ENCODE measurements around the gene RPL18.
"Not testable (repeated sequence)": the region's sequence is repeated elsewhere in the genome, so short reads cannot be mapped to it uniquely, and the experiment has no call there.

RPL18 gene

GRCh38 chr19:48618916-48619691 is at the start of gene RPL18, which contains the start of gene SPHK2:
TSS of gene RPL18 (minus strand) at chr19:48619178. CDS start at chr19:48619143, 35 bp downstream.
TSS of gene SPHK2 (plus strand) at chr19:48619506. CDS start at chr19:48620515, 1,009 bp downstream.
- peak; percentile 98 for DNase-seq (ENCODE audit: low spot score)

- DNase-seq (ENCODE audit: low spot score): no peak
Measured at GRCh38 chr19:48668761-48669160, 49.8 kb upstream of the RPL18 start.

GRCh38 chr19:48668332-48668731 is 49.4 kb upstream of the RPL18 start:
- no peak for DNase-seq (ENCODE audit: low spot score)

- no peak for DNase-seq (ENCODE audit: low spot score)
Measured at GRCh38 chr19:48665786-48666185, 46.8 kb upstream of the RPL18 start.

- DNase-seq (ENCODE audit: low spot score): no peak
Measured at GRCh38 chr19:48664476-48664875, 45.5 kb upstream of the RPL18 start.

GRCh38 chr19:48663667-48664066 is 44.7 kb upstream of the RPL18 start:
- no peak for DNase-seq (ENCODE audit: low spot score)

- DNase-seq (ENCODE audit: low spot score): no peak
Measured at GRCh38 chr19:48661711-48662090, 42.7 kb upstream of the RPL18 start.

- peak; percentile 86 for DNase-seq (ENCODE audit: low spot score)
Measured at GRCh38 chr19:48660852-48661710, 42.1 kb upstream of the RPL18 start.

- DNase-seq (ENCODE audit: low spot score): no peak
Measured at GRCh38 chr19:48659768-48660167, 40.8 kb upstream of the RPL18 start.

GRCh38 chr19:48658483-48658882 is 39.5 kb upstream of the RPL18 start:
- no peak for DNase-seq (ENCODE audit: low spot score)

- DNase-seq (ENCODE audit: low spot score): not testable (repeated sequence)
Measured at GRCh38 chr19:48657828-48658227, 38.9 kb upstream of the RPL18 start.

- no peak for DNase-seq (ENCODE audit: low spot score)
Measured at GRCh38 chr19:48656840-48657474, 38.0 kb upstream of the RPL18 start.

- DNase-seq (ENCODE audit: low spot score): no peak
Measured at GRCh38 chr19:48654299-48655059, 35.5 kb upstream of the RPL18 start.

GRCh38 chr19:48651683-48652048 is 32.7 kb upstream of the RPL18 start:
- no peak for DNase-seq (ENCODE audit: low spot score)

- no peak for DNase-seq (ENCODE audit: low spot score)
Measured at GRCh38 chr19:48650974-48651682, 32.1 kb upstream of the RPL18 start.

GRCh38 chr19:48648134-48648533 is 29.2 kb upstream of the RPL18 start:
- DNase-seq (ENCODE audit: low spot score): no peak

- DNase-seq (ENCODE audit: low spot score): no peak
Measured at GRCh38 chr19:48646722-48647216, 27.8 kb upstream of the RPL18 start.

- peak; percentile 67 for DNase-seq (ENCODE audit: low spot score)
Measured at GRCh38 chr19:48646001-48646721, 27.2 kb upstream of the RPL18 start, which contains the start of gene CA11. TSS of gene CA11 (minus strand) at chr19:48646187. CDS start at chr19:48645632, 555 bp downstream.

GRCh38 chr19:48645620-48646000 is 26.6 kb upstream of the RPL18 start:
- DNase-seq (ENCODE audit: low spot score): no peak

Measured in hematopoietic multipotent progenitor cell treated with erythropoietin and hydrocortisone succinate and interleukin-3 and kit ligand, for 15 days (in vitro differentiated cells).